NCI-H1694 (cell line): ENCODE results near the gene LDAH.

Experiments used
- DNase-seq: peaks from one replicate; lab custom pipeline; 2025; lab: John Stamatoyannopoulos, UW

LDAH gene

DNA sequence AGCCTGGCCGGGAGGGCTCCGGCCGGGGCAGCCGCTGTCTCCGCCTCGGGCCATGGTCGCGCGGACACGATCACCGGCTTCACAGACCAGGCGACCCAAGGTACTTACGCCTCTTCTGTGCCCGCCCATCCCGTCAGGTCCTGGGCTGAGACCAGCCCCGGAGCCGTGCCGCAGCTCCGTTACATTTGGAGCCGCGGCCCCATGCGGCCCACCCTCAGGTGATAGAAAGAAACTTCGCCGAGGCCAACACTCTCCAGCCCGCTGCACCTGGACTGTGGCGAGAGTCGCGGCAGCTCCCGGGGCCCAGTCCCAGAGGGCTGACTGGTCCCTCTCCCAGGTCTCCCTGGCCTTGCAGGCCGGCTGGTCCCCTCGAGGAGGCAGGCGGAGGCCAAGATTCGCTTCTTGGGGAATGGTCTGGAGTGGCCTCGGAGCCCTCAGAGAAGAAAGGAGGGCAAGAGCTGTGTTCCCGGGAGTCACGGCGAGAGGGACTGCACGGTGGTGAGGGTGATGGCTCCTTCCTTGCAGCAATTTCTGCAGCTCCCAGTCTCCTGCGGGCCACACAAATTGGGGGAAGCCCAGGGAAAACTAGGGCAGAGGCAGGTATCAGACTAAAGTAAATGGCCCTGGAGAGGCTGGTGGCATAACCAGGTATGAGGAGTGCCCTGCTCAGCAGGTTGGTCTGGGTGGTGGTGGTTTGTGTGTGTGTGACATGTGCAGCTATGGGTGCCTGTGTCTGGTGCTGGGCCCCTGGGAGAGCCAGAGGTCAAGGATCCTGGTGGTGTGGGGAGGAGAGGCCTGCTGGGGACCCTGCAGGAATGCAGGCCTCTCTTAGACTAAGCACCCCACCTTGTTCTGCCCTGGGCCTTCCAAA, 155.1 kb downstream of the LDAH start:
- no peak for DNase-seq

- no peak for DNase-seq
These were observed 155.8 kb downstream of the LDAH start for GRCh38 chr2:20667151-20667530.

DNA sequence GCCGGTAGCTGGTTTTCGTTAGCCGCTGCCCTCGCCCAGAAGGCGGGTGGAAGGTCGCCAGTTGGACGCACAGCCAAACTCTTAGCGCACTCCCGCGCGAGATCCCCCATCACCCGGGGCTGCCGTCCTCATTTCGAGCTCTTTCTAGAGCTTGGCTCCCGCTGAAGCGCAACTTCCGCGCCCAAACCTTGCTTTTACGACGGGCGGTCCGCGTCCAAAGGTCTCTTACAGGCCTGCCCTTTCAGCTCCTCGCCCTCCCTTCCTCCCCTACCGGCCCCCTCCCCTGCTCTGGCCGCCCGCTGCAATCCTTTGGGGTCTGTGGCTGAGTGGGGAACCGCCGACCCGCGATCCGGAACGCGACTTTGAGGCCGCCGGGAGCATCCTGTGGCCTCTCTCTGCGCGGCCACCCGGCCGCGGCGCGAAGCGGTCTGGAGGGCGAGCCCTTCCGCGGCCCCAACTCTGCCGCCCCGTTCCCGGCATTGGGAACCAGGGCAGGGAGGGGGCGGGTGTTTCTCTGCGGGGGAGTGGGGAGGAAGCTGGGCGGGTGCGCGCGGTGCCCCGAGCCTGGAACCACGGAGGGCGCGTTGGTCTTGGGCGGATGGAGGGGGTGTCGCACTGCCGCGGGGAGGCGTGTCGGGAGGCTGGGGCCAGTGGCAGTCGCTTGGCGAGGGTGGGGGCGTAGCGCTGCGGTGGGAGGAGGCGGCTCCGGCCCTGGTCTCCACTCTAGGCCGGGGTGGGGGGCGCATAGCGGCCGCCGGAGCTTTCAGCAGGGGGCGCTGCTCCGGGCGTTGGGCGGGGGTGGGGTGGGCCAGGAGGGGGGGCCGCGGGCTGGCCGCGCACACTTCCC, 156.4 kb downstream of the LDAH start, which contains the start of gene GDF7:
Gene GDF7, plus strand, starts transcription at position 841 of the 847 bp plus-strand sequence. CDS start 96 bp downstream, outside the sequence.
- DNase-seq: no peak

DNA sequence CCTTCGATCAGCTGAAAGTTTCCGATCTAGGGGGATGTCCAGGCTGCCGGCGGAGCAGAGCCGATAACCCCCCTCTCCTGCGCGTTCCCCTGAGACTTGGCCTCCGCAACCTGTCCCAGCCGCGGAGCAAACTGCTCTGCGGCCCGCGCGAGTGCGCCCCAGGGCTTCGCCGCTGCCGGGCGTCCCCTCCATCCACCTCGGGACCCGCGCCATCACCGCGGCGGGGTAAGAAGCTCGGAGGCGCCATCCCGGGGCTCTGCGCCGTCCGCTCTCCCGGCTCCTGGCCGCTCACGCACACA, 156.9 kb downstream of the LDAH start:
- DNase-seq: no peak

DNA sequence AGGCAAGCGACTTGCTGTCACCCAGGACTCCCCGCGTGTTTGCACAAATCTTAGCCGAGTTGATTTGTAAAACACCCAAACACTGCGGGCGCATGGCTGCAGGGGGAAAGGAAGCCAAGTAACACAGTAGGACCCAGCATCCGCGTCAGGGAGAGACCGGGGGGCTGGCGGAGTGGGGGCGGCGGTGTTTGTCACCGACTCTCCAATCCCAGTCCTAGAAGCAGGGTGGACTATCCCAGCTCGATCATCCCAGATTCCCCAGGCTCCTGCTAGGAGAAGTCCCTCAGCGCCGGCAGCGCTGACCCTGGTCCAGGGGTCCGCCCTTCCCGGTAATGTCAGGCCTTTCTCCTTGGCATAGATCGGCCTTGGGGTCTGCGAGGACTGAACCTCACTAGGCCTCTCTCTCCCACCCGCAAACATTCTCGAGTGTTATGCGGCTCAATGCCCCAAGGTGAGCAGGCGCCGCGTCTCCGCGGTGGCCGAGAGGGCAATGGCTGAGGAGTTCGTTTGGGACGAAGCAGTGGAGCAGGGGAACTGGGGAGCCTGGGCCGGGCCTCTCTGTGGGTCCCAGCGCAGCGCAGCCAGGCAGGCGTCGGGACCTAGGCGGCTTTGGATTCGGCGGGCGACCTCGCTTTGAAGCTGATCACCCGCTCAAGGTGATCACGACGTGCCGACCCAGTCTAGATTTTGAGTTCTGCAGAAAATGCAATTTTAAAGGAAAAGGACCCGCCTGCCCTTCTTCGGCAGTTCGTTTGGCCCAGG, 157.5 kb downstream of the LDAH start:
- no peak for DNase-seq

- no peak for DNase-seq
These were observed 158.3 kb downstream of the LDAH start for GRCh38 chr2:20664431-20665242.

DNA sequence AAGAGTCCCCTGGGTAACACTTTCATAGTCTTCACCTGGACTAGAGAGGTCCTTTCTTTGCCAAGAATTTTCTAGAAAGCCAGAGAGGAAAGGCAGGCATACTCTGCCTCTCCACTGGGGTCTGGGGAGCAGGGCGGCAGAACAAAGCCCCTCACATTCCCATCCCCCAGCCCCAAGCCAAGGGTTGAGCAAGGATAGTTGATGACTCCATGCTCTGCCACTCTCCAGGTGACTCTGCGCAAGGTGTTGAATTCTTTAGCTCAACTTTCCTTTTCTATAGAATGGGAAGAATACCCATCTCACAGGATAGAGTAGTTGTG, 158.9 kb downstream of the LDAH start:
- DNase-seq: no peak

DNA sequence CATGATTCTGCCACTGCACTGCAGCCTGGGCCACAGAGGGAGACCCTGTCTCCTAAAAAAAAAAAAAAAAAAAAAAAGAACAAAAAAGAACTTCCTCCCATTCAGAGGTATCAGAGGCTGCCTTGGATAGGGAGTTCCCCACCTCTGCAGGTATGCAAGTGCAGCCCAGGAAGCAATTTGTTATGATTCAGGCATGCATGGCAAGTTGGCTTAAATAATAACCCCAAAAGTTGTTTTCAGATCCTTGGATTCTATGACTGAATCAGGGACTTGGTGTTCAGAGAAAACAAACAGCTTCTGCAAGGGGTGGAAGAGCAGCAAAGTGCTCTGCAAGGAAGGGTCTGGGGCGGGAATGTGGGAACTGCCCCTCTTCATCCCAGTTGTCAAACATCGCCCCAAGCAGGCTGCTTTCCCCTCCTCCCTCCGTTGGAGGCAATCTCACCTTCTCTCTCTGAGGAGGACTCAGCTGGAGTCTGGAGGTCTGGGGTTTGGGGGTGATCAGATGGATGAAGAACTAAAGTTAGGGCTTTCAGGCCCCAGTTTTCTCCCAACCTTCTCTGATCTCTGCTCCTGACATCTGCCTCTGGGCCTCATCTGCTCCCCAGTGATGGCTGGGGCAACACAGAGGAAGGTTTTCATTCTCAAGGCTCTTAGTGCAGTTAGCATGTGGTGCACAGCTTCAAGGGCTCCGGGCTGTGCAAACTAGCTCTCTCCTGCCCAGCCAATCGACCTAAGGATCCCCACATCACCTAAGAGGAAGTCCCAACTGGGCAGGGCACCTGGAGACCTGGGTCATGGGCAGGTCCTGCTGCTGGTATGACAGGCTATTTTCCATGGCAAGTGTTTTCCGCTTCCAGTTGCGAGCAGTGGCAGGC, 159.5 kb downstream of the LDAH start:
- no peak for DNase-seq

DNA sequence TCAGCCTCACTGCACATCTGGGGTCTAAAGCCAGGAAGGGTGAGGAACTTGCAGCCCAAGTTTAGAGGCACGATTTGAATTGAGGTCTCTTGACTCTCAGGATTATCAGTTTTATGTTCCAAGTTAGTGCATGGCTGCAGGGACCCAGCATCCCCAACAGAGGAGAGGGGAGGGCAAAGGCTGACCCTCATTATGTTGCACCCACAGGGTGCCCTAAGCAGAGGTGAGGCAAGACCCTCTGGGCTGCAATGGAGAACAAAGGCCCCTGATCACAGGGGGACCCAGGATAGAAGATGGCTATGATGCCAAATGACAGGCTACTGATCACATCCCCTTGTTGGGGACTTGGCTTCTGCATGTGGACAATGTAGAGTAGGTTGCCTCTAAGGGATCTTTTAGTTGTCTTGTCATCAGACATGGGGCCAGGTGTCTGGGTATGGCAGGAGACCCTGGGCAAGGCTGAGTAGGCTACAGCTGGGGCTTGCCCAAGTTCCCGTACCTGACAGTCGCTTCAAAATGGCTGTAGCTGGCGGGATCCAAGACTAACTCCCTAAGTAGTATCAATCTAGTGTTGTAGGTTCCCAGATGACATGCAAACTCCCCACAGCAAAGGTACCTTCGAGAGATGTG, 160.5 kb downstream of the LDAH start:
- DNase-seq: no peak

GRCh38 chr2:20661421-20662307, 161.2 kb downstream of the LDAH start:
- peak; percentile 94 for DNase-seq

GRCh38 chr2:20660506-20661420, 162.1 kb downstream of the LDAH start:
- DNase-seq: no peak

DNA sequence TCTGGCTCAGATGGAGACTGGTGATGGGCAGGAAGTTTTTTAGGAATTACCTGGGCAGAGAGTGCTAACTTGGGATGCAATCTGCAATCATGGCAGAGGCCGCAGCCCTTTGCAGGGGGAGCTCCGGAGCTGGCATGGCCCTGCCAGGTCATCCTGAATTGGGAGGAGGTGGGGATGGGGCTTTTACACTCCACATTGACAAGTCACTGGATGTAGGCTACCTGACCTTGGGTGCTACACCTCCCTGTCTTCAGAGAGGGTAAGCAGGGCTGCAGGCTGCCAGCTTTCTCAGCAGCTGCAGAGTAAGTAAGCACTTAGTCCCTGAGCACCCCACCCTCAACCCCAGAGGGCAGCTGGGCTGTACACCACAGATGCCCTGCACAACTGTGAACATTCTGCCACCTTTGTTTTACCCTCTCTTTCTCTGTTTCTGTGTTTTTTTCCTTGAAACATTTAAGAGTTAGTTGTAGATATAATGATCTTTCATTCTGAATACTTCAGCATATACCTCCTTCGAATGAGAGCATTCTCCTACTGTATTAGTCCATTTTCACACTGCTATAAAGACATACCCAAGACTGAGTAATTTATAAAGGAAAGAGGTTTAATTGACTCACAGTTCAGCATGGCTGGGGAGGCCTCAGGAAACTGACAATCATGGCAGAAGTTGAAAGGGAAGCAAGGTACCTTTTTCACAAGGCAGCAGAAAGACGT, 165.2 kb downstream of the LDAH start:
- no peak for DNase-seq

GRCh38 chr2:20656561-20656960, 166.3 kb downstream of the LDAH start:
- no peak for DNase-seq

DNA sequence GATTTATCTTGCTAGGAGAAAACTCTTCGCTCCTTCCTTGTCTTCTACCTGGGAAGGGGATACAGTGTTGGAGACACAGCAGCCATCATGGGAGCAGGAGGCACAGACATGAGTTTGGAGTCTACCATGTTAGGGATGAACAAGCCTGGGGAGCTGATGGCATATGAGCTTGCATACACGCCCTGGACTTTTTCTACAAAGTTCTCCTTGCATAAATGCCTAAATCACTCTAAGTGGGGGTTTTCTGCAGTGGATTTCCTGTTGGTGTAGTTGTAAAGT, 168.4 kb downstream of the LDAH start:
- no peak for DNase-seq

- DNase-seq: no peak
These were observed 169.0 kb downstream of the LDAH start for GRCh38 chr2:20653695-20654534.

DNA sequence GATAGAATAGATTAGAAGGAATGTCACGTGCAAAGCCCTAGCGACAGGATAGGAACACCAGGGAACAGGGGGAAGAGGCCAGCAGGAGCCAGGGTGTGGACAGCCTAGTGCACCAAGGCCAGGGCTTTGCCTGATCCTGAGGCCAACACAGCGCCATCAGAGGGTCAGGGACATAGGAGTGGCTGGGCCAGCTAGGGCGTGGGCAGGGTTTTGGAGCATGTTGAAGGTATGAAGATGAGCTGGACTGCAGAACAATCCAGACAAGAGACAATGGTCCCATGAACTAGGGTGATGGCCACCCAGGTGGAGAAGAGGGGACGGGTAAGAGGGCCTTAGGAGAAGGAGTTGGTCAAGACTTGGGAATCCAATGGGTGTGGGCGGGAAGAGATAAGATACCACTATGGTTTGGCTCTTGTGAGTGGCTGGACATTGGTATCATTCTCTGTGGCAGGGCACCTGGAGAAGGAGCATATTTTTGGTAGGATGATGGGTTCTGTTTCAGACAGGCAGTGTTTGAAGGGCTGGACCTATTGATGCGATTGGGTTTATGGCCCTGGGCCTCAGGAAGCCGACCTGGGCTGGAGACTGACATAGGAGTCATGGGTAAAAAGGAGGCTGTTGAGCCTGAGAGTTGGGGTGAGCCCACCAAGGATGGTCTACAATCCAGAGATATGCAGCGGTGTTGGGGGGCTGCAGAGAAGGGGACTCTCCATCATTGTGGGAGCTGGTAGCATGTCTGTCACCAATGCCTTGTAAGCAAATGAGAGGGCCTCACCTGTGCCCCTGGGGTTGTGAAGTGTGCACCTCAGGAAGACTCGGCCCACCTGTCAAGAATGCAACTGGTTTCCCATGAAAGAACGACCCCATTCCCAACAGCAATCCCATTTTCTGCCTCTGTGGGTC, 170.0 kb downstream of the LDAH start:
- DNase-seq: no peak
